GM10266 (cell line): ENCODE measurements around the gene CFAP251.

ENCODE experiments used
- DNase-seq: peaks from one replicate; pipeline ENCODE4 v3.0.0; 2012; ENCODE audit errors: extremely low spot score
- TF ChIP-seq, protein P1 (sequence below): IDR thresholded peaks from 2 replicates; pipeline ENCODE4 v1.5.1; 2012; ENCODE audit warnings: mild to moderate bottlenecking, low read depth; ENCODE audit not compliant: control insufficient read depth, insufficient read depth; ENCODE audit errors: missing control alignments

Gene CFAP251

DNA sequence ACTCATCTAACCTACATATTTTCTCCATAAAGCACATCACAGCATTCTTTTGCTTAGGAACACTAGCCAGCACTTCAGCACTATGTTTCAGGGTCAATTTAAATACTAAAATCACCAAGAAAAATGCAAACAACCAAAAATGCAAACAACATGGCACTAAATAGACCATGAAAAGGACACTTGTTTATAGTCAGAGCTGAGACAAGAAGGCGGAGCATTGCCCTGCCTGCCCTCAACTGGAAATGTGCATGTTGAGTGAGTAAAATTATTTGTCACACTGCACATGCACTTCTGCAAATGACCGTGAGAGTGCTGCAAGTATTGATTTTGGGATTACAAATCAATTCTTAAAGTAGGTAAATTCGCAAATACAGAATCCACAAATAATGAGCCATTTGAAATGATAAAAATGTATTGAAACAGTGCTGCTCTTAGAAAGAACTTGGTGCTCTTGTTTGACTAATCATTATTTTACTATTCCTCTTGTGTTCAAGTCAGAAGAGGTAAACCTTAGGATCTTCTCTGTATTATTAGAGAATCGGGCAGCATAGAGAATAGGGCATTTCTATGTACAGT is 34.8 kb downstream of the CFAP251 start:
- TF ChIP-seq, protein P1, sequence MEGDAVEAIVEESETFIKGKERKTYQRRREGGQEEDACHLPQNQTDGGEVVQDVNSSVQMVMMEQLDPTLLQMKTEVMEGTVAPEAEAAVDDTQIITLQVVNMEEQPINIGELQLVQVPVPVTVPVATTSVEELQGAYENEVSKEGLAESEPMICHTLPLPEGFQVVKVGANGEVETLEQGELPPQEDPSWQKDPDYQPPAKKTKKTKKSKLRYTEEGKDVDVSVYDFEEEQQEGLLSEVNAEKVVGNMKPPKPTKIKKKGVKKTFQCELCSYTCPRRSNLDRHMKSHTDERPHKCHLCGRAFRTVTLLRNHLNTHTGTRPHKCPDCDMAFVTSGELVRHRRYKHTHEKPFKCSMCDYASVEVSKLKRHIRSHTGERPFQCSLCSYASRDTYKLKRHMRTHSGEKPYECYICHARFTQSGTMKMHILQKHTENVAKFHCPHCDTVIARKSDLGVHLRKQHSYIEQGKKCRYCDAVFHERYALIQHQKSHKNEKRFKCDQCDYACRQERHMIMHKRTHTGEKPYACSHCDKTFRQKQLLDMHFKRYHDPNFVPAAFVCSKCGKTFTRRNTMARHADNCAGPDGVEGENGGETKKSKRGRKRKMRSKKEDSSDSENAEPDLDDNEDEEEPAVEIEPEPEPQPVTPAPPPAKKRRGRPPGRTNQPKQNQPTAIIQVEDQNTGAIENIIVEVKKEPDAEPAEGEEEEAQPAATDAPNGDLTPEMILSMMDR = no peak
- DNase-seq = no peak

DNA sequence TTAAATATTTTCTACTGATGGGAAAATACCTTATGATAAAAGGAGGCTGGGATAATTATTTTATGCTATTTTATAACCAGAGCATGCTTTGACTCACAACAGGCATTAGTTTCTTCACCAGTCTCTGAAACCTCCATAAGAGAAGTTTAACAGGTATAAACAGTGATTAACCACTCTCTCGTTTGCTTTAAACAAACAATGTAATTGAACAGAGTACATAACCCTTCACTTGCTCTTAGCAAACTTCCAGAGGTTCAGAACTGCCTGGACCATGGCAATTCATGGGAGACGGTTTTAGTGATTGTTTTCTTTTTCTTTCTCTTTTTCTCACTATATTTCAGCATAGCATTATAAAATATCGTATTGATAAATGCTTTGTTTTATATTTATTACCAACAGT is 35.3 kb downstream of the CFAP251 start:
- TF ChIP-seq, protein P1 = no peak

DNA sequence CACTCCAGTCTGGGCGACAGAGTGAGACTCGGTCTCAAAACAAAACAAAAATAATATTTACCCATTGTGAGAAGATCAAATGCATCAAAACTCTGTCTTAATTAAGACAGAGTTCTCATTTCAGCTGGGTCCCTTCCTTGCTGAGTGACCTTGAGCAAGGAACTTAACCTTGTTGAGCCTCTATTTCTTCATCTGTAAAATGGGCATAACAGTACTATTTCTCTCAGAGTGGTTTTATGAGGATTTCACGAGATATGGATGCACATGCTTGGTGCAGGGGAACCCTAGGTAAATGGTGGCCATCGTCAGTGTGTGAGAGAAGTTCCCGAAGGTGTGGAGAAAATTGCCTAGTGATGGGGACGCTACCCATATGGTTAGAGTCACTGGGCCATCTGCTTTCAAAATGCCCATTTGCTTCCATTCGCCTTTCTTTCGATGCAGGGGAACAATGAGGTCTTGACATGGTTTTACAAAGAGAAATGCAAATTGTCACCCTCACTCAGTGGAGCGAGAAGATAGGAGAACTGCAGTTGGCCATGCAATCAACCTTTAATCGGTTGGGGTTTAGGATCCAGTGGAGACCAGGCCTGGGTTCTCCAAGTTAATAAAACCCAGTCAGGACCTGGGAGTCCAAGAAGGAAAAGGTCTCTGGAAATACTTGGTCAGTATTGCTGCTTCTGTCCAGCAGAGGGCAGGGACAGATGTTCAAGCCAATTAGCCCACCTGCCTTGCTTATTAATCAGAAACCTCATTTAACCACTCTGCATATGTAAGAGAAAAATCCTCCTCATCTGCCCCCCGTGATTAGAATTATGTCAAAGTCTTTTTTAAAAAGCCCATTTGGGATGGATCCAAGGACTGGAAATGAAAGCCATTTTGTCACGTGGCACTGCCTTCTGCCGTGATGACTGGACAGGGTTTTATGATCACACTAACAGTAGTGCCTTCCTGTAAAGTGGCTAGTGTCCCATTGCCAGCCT is 37.2 kb downstream of the CFAP251 start:
- TF ChIP-seq, protein P1 = peak; percentile 43
- no peak for DNase-seq

More for the DNA sequence above, 35.3 kb downstream of the CFAP251 start:
- no peak for DNase-seq

DNA sequence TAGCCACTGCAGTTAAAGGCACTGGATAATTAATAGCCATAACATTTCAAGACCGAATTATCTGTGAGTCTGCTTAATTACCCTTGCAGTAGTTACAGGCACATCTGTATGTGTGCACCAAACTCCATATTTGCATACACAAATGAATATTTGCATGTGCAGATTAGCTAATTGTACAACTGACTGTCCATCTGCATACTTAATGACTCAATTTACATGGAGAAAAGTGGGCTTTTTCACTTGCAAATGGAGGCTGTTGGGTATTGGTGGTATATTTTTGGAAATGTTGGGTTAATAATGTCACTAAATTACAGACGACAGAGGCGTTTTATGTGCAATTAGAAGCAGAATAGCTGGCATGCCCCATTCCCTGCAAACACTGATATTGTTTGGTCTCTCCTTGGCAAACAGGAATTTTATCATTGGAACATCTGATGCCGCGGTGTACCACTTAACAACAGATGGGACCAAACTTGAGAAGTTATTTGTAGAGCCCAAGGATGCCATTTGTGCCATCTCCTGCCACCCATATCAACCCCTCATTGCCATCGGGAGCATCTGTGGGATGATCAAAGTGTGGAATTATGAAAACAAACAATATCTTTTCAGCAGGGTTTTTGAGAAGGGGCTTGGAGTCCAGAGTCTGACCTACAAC is 39.6 kb downstream of the CFAP251 start:
- DNase-seq = no peak
- TF ChIP-seq, protein P1 = no peak

DNA sequence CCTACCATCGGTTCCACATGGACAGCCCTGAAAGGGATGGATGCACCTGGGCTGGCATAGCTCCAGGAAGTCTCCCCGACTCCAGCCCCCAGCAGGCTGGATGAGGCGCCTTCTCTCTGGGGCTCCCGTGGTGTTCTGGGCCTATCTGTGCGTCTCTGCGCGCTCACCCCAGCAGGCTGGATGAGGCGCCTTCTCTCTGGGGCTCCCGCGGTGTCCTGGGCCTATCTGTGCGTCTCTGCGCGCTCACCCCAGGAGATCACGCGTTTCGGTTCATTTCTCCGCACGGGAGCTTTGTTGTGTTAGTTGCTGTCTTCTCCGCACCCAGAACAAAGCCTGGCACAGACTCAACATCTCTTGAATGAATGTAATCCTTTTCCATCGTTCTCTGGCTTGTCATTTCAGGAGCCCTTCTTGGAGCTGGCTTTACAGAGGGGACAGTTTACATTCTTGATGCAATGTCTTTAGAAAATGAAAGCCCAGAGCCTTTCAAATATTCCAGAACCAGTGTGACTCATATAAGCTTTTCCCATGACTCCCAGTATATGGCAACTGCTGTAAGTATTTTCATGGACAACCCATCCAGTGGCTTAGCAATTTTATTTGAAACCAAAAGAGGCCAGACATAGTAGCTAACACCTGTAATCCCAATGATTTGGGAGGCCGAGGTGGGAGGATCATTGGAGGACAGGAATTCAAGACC is 40.3 kb downstream of the CFAP251 start:
- DNase-seq = no peak
- TF ChIP-seq, protein P1 = no peak

DNA sequence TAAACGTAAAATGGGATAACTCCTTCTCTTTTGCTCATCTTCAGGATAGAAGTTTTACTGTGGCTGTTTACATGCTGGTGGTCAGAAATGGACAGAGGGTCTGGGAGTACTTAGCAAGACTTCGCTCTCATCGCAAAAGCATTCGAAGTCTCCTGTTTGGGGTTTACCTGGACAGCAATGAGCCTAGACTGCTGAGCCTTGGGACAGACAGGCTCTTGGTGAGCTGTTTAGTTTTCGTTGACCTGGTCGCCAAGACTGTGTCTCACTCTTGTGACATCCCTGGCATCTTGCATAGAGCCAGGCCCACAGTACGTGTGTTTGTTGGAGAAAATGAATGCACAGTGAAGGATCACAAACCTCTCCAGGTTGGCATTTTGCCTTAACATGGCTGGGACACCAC is 42.1 kb downstream of the CFAP251 start:
- no peak for DNase-seq
- TF ChIP-seq, protein P1 = no peak
